Spinal cord (tissue), 10 donors: ENCODE measurements around the gene USP8. TPM values are rescaled to one million over a fixed set of nuclear protein-coding genes. Genes with fewer than 3 reads are reported as not detected.
"Not testable (repeated sequence)": the region's sequence is repeated elsewhere in the genome, so short reads cannot be mapped to it uniquely, and the experiment has no call there.

Source experiments
- DNase-seq, 6 donors: peaks; one replicate each; pipeline versions ENCODE4 v3.0.0 to v3.0.0-alpha.2; 2013 to 2015; ENCODE audit warnings: low spot score in 6 of 6, low read depth in 4 of 6
- H3K27ac ChIP-seq: one replicate; pipeline ENCODE4 v1.5.1; 2013; ENCODE audit warnings: low read depth, low read length, control low read depth
- H3K27me3 ChIP-seq: one replicate; pipeline ENCODE4 v1.6.1; 2013; ENCODE audit warnings: low read length; ENCODE audit not compliant: control insufficient read depth, insufficient read depth
- H3K36me3 ChIP-seq: one replicate; pipeline ENCODE4 v1.6.1; 2013; ENCODE audit warnings: low read length; ENCODE audit not compliant: control insufficient read depth, insufficient read depth
- H3K4me1 ChIP-seq: one replicate; pipeline ENCODE4 v1.6.1; 2013; ENCODE audit warnings: low read length; ENCODE audit not compliant: control insufficient read depth, insufficient read depth
- H3K4me3 ChIP-seq: one replicate; pipeline ENCODE4 v1.5.1; 2013; ENCODE audit warnings: low read depth, low read length, control low read depth
- H3K9me3 ChIP-seq: one replicate; pipeline ENCODE4 v1.6.1; 2013; ENCODE audit warnings: low read length; ENCODE audit not compliant: control insufficient read depth, insufficient read depth
- WGBS: methylation state at CpG from one replicate; pipeline ENCODE4 v1.1.5; 2013; ENCODE audit warnings: missing lambda C conversion rate; ENCODE audit not compliant: insufficient coverage; 5-methylcytosine and 5-hydroxymethylcytosine counted together
- long read RNA-seq, 4 donors: transcript quantifications; one replicate each; lab custom pipeline, GENCODE V29; 2026
- polyA plus RNA-seq, 2 donors: library from polyadenylated mRNA; unstranded; fragments of 120-200 nt; gene quantifications; one replicate each; pipeline ENCODE4 v1.2.1, GENCODE V29; 2013; ENCODE audit not compliant: insufficient read length in 2 of 2
- total RNA-seq, 2 donors: library from RNA; depleted of rRNA in 1 of 2; stranded (reverse); fragments of 120-200 nt in 1 of 2; fragments of >200 nt in 1 of 2; gene quantifications; one replicate each; pipeline versions ENCODE4 v1.2.3 to v1.2.4, GENCODE V29; 2013 to 2014
- donor health status: healthy.

Gene USP8
- 10 to 100 TPM; 65.1 to 83.6 TPM for total RNA-seq
- 10 to 100 TPM; 35.7 to 46.1 TPM for polyA plus RNA-seq
- long read RNA-seq, donor 1: 0 reads
- long read RNA-seq, donor 2: 0 reads
- long read RNA-seq, donor 3, partial matches to known transcripts: 0 of 1 reads
- long read RNA-seq, donor 3, other reads (novel, unspliced or antisense): 0 of 1 reads
- long read RNA-seq, donor 4, partial matches to known transcripts: 23 of 26 reads
- long read RNA-seq, donor 4, other reads (novel, unspliced or antisense): 0 of 26 reads

DNA sequence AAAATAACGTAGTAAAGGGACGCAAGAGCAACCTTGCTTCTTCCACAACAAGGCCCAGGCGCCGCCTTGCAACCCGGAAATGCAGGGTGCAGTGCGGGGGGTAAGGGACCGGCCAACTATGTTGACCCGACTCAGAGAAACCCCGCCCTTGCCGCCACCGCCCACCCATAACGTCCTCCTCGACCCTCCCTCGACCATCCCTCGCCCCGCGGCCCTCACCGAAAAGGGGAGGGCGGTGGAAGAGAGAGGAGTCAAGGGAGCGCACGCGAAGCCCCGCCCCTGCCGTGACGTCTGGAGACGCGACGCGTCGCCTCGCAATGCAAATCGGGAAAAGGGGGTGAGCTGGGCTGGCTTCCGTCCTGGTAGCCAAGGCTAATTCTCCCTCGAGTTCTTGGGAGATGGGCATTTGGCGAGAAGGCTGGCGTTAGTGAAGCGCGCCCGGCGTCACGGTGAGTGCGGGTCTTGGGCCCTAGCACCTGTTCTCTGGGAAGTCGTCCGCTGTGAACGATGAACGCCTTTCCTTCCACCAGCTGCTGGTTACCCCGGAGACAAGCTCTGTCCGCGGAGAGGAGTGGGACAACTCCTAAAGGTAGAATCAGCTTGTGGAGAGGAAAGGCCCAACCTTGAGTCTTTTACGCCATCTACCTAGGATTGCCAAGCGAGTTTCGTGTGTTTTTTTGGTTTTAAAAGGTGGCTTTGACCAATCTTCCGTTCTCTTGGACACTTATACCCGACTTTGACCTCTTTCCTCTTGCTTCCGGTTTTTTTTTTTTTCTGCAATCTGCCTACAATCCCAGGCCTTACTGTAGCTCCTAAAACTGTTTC lies at the start of gene USP8:
USP8 (plus strand) TSS at position 340 of the 825 bp plus-strand sequence. CDS start 14,669 bp downstream, outside the sequence.
- Histone ChIP-seq H3K4me3 (peak within 1 kb of the TSS; percentile 96), H3K4me1 (peaks cover 11% of the 10 kb centered on the region), H3K36me3 (no peaks in the 10 kb centered on the region), H3K27me3 (no peaks in the 10 kb centered on the region), H3K27ac (peak within 1 kb of the TSS; percentile 95), H3K9me3 (no peaks in the 10 kb centered on the region)
- WGBS: 0% methylated on average over 38 of the region's 55 CpGs
- peak; percentile 96 to 99 (median 98) for DNase-seq

DNA sequence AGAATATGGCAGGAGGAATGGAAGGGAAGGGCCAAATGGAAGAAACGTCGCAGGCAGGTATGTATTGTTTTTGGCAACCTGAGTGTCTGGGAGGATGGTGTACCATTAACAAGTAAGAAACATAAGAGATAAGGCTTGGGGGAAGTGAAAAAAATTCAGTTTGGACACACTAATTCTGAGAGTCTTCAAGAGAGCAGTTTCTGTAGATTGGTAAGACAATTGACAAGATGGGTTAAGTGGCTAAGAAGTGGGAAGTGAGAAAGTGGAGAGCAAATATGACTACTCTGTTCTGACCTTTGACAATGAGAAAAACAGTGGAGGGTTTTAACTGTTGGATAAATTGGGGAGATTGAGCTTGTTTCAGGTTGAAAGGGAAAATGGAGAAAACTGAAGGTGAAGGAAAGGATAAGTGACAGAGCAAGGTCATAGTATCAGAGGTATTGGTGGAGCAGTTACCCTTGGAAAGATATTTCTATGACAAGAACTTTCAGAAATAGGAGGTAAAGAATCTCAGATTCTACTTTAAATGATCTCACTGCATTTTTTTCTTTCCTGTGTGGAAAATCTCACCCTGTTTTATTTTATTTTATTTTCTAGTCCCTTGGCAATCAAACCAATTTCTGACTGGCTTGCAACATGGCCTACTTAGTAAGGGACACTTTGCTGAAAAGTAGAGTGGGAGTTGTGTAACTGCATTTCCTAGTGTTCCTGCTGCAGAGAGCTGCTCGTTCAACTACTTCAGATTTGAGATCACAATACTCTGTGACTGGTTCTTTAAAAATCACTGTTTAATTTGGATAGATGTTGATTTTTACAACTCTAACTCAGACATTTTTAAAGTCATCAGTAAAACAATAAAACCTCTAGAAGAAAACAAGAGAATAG lies 46.1 kb upstream of the USP8 start:
- Histone ChIP-seq H3K36me3 (no peaks in the 10 kb centered on the region), H3K4me1 (no peaks in the 10 kb centered on the region), H3K27ac (no peak overlapping the region), H3K27me3 (no peaks in the 10 kb centered on the region), H3K9me3 (no peaks in the 10 kb centered on the region), H3K4me3 (no peak overlapping the region)
- WGBS: 96% methylated on average over 2 of the region's 3 CpGs
- DNase-seq: no peak

DNA sequence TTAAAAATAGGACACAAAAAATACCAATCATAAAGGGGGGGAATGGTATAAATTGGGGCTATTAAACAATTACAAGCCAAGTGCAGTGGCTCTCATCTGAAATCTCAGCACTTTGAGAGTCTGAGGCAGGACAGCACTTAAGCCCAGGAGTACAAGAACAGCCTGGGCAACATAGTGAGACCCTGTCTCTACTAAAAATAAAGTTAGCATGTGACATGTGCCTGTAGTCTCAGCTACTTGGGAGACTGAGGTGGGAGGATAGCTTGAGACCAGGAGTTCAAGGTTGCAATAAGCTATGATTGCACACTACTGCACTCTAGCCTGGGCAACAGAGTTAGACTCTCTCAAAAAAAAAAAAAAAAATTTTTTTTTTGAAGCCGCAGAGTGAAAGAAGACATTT lies 45.4 kb upstream of the USP8 start:
- no peak overlapping the region for H3K4me3 ChIP-seq
- no peaks in the 10 kb centered on the region for H3K9me3 ChIP-seq
- WGBS: no CpG with 5 or more reads among the region's 1 CpG
- H3K36me3 ChIP-seq: no peaks in the 10 kb centered on the region
- no peak for DNase-seq
- no peaks in the 10 kb centered on the region for H3K27me3 ChIP-seq
- no peak overlapping the region for H3K27ac ChIP-seq
- no peaks in the 10 kb centered on the region for H3K4me1 ChIP-seq

DNA sequence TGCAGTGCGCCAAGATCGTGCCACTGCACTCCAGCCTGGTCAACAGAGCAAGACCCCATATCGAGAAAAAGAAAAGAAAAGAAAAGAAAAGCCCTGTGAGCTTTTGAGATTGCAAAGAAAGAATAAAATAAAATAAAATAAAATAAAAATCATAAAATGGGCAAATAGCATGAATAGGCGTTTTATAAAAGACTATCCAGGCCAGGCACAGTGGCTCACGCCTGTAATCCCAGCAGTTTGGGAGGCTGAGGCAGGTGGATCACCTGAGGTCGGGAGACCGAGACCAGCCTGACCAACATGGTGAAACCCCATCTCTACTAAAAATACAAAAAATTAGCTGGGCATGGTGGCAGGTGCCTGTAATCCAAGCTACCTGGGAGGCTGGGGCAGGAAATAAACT lies 44.8 kb upstream of the USP8 start:
- not testable (repeated sequence) for H3K36me3 ChIP-seq, DNase-seq, H3K27me3 ChIP-seq, H3K4me1 ChIP-seq, H3K9me3 ChIP-seq, H3K4me3 ChIP-seq, H3K27ac ChIP-seq
- WGBS: 93% methylated on average over 2 of the region's 7 CpGs

DNA sequence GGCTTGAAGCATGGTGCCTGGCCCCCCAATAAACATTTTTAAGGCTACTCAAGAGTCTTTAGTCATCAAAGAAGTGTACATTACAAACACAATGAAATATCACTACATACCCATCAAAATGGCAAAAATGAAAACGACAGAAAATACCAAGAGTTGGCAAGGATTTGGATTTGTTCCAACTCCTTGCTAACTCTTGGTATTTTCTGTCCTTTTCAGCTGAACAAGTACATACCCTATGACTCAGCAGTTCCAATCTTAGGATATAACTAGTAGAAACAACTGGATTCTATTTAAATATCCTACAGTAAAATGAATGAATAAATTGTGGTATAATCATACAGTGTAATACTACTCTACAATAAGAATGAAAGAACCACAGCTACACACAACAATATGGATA lies 44.1 kb upstream of the USP8 start:
- H3K4me1 ChIP-seq: no peaks in the 10 kb centered on the region
- no CpG with 5 or more reads among the region's 1 CpG for WGBS
- DNase-seq: no peak
- H3K36me3 ChIP-seq: no peaks in the 10 kb centered on the region
- no peak overlapping the region for H3K27ac ChIP-seq
- no peak overlapping the region for H3K4me3 ChIP-seq
- no peaks in the 10 kb centered on the region for H3K27me3 ChIP-seq
- no peaks in the 10 kb centered on the region for H3K9me3 ChIP-seq

DNA sequence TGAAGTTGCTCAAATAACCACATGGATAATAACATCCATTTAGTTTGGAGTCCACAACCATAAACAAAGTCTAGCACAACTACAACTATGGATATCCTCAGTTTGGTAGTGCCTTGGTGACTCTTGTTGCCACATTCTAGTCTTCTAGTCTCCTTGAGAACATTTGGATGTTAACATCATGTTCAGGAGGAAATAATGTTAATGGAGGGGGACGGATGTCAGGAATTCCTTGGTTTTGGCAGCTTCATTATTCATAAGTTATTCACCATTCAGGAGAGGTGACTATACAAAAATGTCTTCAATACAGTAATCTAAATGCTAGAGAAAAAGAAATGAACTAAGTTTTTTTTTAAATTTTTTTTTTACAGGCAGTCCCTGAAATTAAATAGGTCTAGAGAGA lies 42.8 kb upstream of the USP8 start:
- no peak overlapping the region for H3K27ac ChIP-seq
- H3K9me3 ChIP-seq: no peaks in the 10 kb centered on the region
- no peaks in the 10 kb centered on the region for H3K27me3 ChIP-seq
- H3K4me1 ChIP-seq: no peaks in the 10 kb centered on the region
- no peak for DNase-seq
- WGBS: no CpG with 5 or more reads among the region's 1 CpG
- no peak overlapping the region for H3K4me3 ChIP-seq
- no peaks in the 10 kb centered on the region for H3K36me3 ChIP-seq

DNA sequence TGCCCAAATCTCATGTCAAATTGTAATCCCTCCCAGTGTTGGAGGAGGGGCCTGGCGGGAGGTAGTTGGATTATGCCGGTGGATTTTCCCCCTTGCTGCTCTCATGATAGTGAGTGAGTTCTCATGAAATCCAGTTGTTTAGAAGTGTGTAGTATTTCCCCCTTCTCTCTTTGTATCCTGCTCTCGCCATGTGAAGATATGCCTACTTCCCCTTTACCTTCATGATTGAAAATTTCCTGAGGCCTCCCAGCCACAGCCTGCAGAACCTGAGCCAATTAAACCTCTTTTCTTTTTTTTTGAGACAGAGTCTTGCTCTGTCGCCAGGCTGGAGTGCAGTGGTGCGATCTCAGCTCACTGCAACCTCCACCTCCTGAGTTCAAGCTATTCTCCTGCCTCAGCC lies 41.8 kb upstream of the USP8 start:
- not testable (repeated sequence) for H3K4me3 ChIP-seq, DNase-seq, H3K4me1 ChIP-seq, H3K36me3 ChIP-seq, H3K27me3 ChIP-seq, H3K9me3 ChIP-seq, H3K27ac ChIP-seq
- WGBS: 75% methylated on average over 3 of the region's 5 CpGs

DNA sequence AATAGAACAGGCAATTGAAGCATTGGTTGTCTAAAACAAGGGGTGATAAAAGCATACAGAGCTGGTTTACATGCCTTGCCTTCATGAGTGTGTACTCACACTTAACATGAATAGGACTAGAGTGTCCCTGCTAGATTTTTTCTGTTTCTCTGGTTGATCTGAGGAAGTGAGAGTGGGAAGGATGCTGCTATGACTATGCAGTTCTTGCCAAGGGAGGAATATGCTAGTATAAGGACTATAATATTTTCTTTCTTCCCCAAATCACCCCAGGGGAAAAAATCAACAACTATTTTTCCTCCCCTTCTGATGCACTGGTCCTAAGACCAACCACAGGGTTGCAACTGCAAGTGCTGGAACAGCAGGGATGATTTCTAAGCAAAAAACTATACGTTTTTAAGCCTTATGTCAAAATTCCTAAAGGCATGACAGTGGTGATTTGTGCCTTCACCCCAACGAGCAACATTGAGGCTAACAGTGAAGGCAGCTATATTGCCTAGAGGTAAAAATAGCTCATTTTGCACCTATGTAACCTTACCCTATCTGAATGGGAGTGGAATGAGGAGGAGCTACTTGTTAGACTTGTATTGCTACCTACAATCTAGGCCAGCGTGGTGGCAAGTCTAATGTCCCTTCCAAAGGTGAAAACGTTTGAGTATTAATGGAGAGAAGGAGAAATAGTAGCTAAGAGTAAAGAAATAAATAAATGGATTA lies 33.5 kb upstream of the USP8 start:
- Histone ChIP-seq H3K4me1 (no peaks in the 10 kb centered on the region), H3K36me3 (no peaks in the 10 kb centered on the region), H3K4me3 (no peak overlapping the region), H3K27ac (no peak overlapping the region), H3K27me3 (no peaks in the 10 kb centered on the region), H3K9me3 (no peaks in the 10 kb centered on the region)
- WGBS: 100% methylated on average over 1 of the region's 4 CpGs
- no peak for DNase-seq

DNA sequence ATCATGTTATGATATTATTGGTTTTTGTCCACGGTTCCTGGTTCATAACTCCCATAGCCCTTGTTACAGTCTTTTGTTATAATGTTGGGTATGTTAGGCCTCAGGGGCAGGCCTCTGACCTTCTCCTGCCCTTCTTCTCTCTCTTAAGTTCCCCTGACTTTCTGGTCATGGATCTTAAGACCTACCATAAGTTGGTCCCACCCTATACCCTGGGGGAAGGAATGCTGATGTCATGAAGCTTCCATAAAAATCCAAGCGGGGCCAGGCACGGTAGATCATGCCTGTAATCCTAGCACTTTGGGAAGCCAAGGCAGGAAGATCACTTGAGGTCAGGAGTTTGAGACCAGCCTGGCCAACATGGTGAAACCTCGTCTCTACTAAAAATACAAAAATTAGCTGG lies 32.6 kb upstream of the USP8 start:
- 92% methylated on average over 2 of the region's 4 CpGs for WGBS
- H3K4me3 ChIP-seq, H3K36me3 ChIP-seq, H3K4me1 ChIP-seq, H3K27ac ChIP-seq, DNase-seq, H3K9me3 ChIP-seq, H3K27me3 ChIP-seq: not testable (repeated sequence)
